ENCODE results near the gene DGKB.
A peak's percentile ranks its signal among the peaks of the same experiment; 100 is the strongest.

Gene DGKB

DNA sequence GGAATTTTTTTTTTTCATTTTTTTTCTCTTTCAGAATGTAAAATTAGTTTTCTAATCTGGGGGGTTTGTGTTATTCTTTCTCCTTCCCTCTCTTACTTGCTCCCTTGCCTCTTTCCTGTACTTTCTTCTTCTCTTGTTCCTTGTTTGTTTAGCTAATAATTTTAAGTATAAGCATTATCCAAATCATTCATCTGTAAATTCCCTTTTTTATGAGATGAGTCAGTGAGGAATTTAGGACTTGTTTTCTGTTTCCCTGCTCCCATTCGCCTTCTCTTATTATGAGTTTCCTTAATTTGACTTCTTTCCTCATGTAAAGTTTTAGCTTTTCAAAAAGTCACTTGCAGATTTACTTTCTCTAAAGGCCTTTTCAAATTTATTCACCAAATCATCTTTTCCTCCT lies 758.4 kb downstream of the DGKB start:
- no peak for ATAC-seq (ENCODE audit: low read depth)
- H3K36me3 ChIP-seq (ENCODE audit: low read depth), result no peaks in the 10 kb centered on the region
- no peak overlapping the region for H3K27ac ChIP-seq (ENCODE audit: poor library complexity, severe bottlenecking)
- H3K4me3 ChIP-seq (ENCODE audit: severe bottlenecking), result no peak overlapping the region
- no peaks in the 10 kb centered on the region for H3K27me3 ChIP-seq (ENCODE audit: insufficient read depth, poor library complexity, severe bottlenecking)
- no peaks in the 10 kb centered on the region for H3K4me1 ChIP-seq (ENCODE audit: insufficient read depth, poor library complexity, severe bottlenecking)
- no peak for TF ChIP-seq CTCF (IDR thresholded peaks at IDR 0.05; ENCODE audit: poor library complexity, severe bottlenecking)
- no peaks in the 10 kb centered on the region for H3K9me3 ChIP-seq (ENCODE audit: severe bottlenecking)
- DNase-seq (ENCODE audit: low spot score), result no peak

GRCh38 chr7:14137676-14138075 lies 764.9 kb downstream of the DGKB start:
- no peaks in the 10 kb centered on the region for H3K9me3 ChIP-seq (ENCODE audit: severe bottlenecking)
- H3K27ac ChIP-seq (ENCODE audit: poor library complexity, severe bottlenecking), result no peak overlapping the region
- H3K36me3 ChIP-seq (ENCODE audit: low read depth), result no peaks in the 10 kb centered on the region
- no peaks in the 10 kb centered on the region for H3K27me3 ChIP-seq (ENCODE audit: insufficient read depth, poor library complexity, severe bottlenecking)
- no peak overlapping the region for H3K4me3 ChIP-seq (ENCODE audit: severe bottlenecking)
- DNase-seq (ENCODE audit: low spot score), result no peak
- no peak for TF ChIP-seq CTCF (IDR thresholded peaks at IDR 0.05; ENCODE audit: poor library complexity, severe bottlenecking)
- ATAC-seq (ENCODE audit: low read depth), result no peak
- H3K4me1 ChIP-seq (ENCODE audit: insufficient read depth, poor library complexity, severe bottlenecking), result no peaks in the 10 kb centered on the region

GRCh38 chr7:14133752-14134151 lies 768.8 kb downstream of the DGKB start:
- H3K4me1 ChIP-seq (ENCODE audit: insufficient read depth, poor library complexity, severe bottlenecking), result no peaks in the 10 kb centered on the region
- H3K36me3 ChIP-seq (ENCODE audit: low read depth), result no peaks in the 10 kb centered on the region
- H3K4me3 ChIP-seq (ENCODE audit: severe bottlenecking), result no peak overlapping the region
- H3K27me3 ChIP-seq (ENCODE audit: insufficient read depth, poor library complexity, severe bottlenecking), result no peaks in the 10 kb centered on the region
- ATAC-seq (ENCODE audit: low read depth) (no peak), DNase-seq (ENCODE audit: low spot score) (no peak)
- H3K9me3 ChIP-seq (ENCODE audit: severe bottlenecking), result no peaks in the 10 kb centered on the region
- no peak overlapping the region for H3K27ac ChIP-seq (ENCODE audit: poor library complexity, severe bottlenecking)
- no peak for TF ChIP-seq CTCF (IDR thresholded peaks at IDR 0.05; ENCODE audit: poor library complexity, severe bottlenecking)

- H3K27me3 ChIP-seq (ENCODE audit: insufficient read depth, poor library complexity, severe bottlenecking), result peaks cover 3% of the 10 kb centered on the region
- ATAC-seq (ENCODE audit: low read depth), result peak; percentile 19; the same call in 1 of the 3 replicates
- TF ChIP-seq CTCF (IDR thresholded peaks at IDR 0.05; ENCODE audit: poor library complexity, severe bottlenecking), result no peak
- H3K4me3 ChIP-seq (ENCODE audit: severe bottlenecking), result no peak overlapping the region
- no peak overlapping the region for H3K27ac ChIP-seq (ENCODE audit: poor library complexity, severe bottlenecking)
- no peaks in the 10 kb centered on the region for H3K9me3 ChIP-seq (ENCODE audit: severe bottlenecking)
- no peaks in the 10 kb centered on the region for H3K36me3 ChIP-seq (ENCODE audit: low read depth)
- no peak for DNase-seq (ENCODE audit: low spot score)
- no peaks in the 10 kb centered on the region for H3K4me1 ChIP-seq (ENCODE audit: insufficient read depth, poor library complexity, severe bottlenecking)
Measured at GRCh38 chr7:14125998-14126397, 776.6 kb downstream of the DGKB start.

DNA sequence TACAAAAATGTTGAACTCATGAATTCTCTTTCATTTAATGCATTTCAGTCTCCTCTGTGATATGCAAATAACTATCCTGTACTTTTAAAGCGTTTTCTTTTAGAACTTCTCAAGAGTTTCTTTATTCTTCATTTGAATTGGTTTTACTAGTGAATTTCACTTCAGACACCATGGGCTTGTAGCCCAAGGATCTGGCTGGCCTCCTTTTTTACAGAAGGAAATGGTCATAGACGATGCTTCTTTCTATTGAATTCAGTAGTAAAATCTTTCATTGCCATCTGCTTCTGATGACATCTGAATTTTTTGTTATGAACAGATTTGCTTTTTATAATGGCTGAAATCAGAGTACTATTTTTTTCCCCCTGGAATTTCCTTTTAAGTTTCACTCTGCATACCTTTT lies 777.8 kb downstream of the DGKB start:
- no peak for TF ChIP-seq CTCF (IDR thresholded peaks at IDR 0.05; ENCODE audit: poor library complexity, severe bottlenecking)
- H3K9me3 ChIP-seq (ENCODE audit: severe bottlenecking), result no peaks in the 10 kb centered on the region
- ATAC-seq (ENCODE audit: low read depth) (no peak), DNase-seq (ENCODE audit: low spot score) (no peak)
- no peak overlapping the region for H3K27ac ChIP-seq (ENCODE audit: poor library complexity, severe bottlenecking)
- peaks cover 3% of the 10 kb centered on the region for H3K27me3 ChIP-seq (ENCODE audit: insufficient read depth, poor library complexity, severe bottlenecking)
- no peak overlapping the region for H3K4me3 ChIP-seq (ENCODE audit: severe bottlenecking)
- no peaks in the 10 kb centered on the region for H3K4me1 ChIP-seq (ENCODE audit: insufficient read depth, poor library complexity, severe bottlenecking)
- no peaks in the 10 kb centered on the region for H3K36me3 ChIP-seq (ENCODE audit: low read depth)

All from RWPE2 (cell line).